Measurements from ENCODE around the gene LYPD5. TPM values are rescaled to one million over a fixed set of nuclear protein-coding genes. Genes with fewer than 3 reads are reported as not detected.

LYPD5 gene
- total RNA-seq, 1 experiment from 2014 or later, result 0.46 TPM

DNA sequence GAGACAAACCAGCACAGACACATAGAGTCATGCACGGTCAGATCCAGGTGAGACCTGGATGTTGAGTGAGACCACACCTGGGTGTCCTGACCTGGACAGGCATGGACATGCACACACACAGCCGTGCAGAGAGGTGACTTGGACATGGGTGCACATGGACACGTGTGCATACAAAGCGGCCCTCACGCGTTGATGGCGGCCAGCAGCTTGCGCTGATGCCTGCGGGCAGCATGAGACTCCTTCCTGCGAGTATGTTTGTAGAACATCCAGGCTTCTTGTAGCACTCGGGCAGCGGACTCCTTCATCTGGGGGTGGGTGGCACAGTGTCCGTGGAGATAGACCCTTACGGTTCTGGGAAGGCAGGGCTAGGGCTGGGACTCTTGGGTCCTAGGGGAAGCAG lies 33.0 kb downstream of the LYPD5 start:
- Mint-ChIP-seq H3K9me3 (no peaks in the 10 kb centered on the region), H3K4me1 (peaks cover 19% of the 10 kb centered on the region), H3K27me3 (ENCODE audit: low read depth) (peaks cover 50% of the 10 kb centered on the region), H3K4me3 (no peak overlapping the region), H3K27ac (no peak overlapping the region), H3K36me3 (no peaks in the 10 kb centered on the region)
- CTCF ChIA-PET, result interaction anchor here (0.8 to 5.3 kb wide), 5 partner anchors 10 to 101 kb away, joined by 3 to 76 read pairs (median 9); partner anchors contain the start of gene SMG9
- POLR2A ChIA-PET, result no interaction called here
- TF ChIP-seq ESRRA (CRISPR knock-in tag; IDR thresholded peaks at IDR 0.05; ENCODE audit: borderline replicate concordance) (no peak), CBFB (CRISPR knock-in tag; IDR thresholded peaks at IDR 0.05; ENCODE audit: low read depth) (no peak), JUN (CRISPR knock-in tag; IDR thresholded peaks at IDR 0.05) (no peak), TEAD1 (CRISPR knock-in tag; IDR thresholded peaks at IDR 0.05) (no peak), CREB1 (CRISPR knock-in tag; IDR thresholded peaks at IDR 0.05) (no peak), NFE2L1 (CRISPR knock-in tag; IDR thresholded peaks at IDR 0.05) (no peak), SMAD4 (CRISPR knock-in tag; IDR thresholded peaks at IDR 0.05) (no peak), ATF1 (CRISPR knock-in tag; IDR thresholded peaks at IDR 0.05) (no peak)
- TF ChIP-seq, protein P1, sequence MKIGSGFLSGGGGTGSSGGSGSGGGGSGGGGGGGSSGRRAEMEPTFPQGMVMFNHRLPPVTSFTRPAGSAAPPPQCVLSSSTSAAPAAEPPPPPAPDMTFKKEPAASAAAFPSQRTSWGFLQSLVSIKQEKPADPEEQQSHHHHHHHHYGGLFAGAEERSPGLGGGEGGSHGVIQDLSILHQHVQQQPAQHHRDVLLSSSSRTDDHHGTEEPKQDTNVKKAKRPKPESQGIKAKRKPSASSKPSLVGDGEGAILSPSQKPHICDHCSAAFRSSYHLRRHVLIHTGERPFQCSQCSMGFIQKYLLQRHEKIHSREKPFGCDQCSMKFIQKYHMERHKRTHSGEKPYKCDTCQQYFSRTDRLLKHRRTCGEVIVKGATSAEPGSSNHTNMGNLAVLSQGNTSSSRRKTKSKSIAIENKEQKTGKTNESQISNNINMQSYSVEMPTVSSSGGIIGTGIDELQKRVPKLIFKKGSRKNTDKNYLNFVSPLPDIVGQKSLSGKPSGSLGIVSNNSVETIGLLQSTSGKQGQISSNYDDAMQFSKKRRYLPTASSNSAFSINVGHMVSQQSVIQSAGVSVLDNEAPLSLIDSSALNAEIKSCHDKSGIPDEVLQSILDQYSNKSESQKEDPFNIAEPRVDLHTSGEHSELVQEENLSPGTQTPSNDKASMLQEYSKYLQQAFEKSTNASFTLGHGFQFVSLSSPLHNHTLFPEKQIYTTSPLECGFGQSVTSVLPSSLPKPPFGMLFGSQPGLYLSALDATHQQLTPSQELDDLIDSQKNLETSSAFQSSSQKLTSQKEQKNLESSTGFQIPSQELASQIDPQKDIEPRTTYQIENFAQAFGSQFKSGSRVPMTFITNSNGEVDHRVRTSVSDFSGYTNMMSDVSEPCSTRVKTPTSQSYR (CRISPR knock-in tag; IDR thresholded peaks at IDR 0.05), result no peak
- TF ChIP-seq, protein P2, sequence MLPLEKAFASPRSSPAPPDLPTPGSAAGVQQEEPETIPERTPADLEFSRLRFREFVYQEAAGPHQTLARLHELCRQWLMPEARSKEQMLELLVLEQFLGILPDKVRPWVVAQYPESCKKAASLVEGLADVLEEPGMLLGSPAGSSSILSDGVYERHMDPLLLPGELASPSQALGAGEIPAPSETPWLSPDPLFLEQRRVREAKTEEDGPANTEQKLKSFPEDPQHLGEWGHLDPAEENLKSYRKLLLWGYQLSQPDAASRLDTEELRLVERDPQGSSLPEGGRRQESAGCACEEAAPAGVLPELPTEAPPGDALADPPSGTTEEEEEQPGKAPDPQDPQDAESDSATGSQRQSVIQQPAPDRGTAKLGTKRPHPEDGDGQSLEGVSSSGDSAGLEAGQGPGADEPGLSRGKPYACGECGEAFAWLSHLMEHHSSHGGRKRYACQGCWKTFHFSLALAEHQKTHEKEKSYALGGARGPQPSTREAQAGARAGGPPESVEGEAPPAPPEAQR (CRISPR knock-in tag; IDR thresholded peaks at IDR 0.05), result no peak
- ATAC-seq (no peak), DNase-seq (ENCODE audit: low spot score) (no peak)

DNA sequence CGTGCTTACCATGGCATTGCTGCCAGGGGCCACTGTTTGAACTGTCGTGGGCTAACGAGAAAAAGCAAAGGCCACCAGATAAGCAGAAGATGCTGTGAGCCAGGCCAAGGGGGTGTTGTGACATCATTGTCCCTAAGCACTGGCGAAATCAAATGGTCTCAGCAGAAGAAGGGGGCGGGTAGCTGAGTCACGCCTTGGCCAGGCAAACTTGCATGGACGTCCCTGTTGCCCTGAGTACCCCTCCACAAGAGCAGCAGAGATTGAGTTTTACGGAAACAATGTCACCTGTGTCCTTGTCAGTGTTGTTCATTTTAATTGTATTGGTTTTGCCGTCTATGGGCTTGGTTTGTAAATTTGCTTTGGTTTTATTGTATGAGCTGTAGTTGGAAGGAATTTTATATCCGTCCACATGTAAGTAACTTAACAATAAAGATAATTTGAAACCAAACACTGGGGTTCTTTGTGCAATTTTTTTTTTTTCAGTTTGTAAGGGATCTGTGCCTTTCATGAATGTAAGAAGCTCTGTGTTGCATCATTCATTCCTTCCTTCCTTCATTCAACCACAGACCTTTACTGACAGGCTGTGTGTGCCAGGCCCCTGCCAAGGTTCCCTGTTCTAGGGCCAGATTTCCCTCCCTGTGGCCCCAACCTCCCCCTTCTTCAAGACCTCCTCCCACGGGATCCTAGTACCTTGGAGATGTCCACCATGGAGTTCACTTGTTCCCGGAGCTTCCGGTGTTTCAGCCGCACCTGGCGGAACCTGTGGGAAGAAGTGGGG lies 33.8 kb downstream of the LYPD5 start:
- Mint-ChIP-seq H3K4me3 (no peak overlapping the region), H3K36me3 (no peaks in the 10 kb centered on the region), H3K27me3 (ENCODE audit: low read depth) (peaks cover 43% of the 10 kb centered on the region), H3K9me3 (no peaks in the 10 kb centered on the region), H3K27ac (no peak overlapping the region), H3K4me1 (peaks cover 16% of the 10 kb centered on the region)
- POLR2A ChIA-PET, result no interaction called here
- no peak for DNase-seq (ENCODE audit: low spot score)
- CTCF ChIA-PET, result interaction anchor here (0.6 to 5.3 kb wide), 8 partner anchors 9 to 109 kb away, joined by 3 to 101 read pairs (median 21); partner anchors contain the start of genes KCNN4 and SMG9
- no peak for ATAC-seq
- TF ChIP-seq, protein P3, sequence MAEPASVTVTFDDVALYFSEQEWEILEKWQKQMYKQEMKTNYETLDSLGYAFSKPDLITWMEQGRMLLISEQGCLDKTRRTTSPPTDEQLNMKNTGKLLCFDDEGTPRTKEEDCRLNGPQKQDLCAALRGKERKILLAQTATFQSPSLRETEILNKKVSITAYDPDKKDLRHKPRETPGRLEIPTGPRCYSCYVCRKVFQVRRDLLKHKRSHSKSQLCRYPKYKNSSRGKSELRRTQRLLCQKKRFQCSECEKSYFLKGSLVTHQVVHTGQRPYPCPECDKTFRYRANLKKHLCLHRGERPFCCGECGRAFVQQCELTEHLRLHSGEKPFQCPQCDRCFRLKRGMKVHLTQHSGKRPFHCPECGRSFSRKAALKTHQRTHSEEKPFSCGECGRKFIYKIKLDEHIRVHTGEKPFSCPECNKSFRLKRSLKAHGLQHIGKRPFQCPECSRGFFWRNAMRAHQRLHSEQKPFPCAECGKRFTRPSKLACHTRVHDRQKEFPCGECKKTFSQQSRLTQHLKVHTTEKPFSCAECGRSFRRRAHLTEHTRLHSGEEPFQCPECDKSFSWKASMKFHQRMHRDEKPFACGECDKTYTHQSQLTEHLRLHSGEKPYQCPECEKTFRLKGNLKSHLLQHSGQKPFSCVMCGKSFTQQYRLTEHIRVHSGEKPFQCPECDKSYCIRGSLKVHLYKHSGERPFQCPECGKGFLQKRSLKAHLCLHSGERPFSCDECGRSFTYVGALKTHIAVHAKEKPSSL (CRISPR knock-in tag; conservative IDR thresholded peaks at IDR 0.05), result no peak
- no peak for TF ChIP-seq ZNF317 (CRISPR knock-in tag; IDR thresholded peaks at IDR 0.05; ENCODE audit: borderline replicate concordance, low read depth)
- no peak for TF ChIP-seq FOXJ3 (CRISPR knock-in tag; IDR thresholded peaks at IDR 0.05; ENCODE audit: borderline replicate concordance)
- TF ChIP-seq SMAD3 (CRISPR knock-in tag; IDR thresholded peaks at IDR 0.05; ENCODE audit: borderline replicate concordance), result no peak
- TF ChIP-seq, protein P4, sequence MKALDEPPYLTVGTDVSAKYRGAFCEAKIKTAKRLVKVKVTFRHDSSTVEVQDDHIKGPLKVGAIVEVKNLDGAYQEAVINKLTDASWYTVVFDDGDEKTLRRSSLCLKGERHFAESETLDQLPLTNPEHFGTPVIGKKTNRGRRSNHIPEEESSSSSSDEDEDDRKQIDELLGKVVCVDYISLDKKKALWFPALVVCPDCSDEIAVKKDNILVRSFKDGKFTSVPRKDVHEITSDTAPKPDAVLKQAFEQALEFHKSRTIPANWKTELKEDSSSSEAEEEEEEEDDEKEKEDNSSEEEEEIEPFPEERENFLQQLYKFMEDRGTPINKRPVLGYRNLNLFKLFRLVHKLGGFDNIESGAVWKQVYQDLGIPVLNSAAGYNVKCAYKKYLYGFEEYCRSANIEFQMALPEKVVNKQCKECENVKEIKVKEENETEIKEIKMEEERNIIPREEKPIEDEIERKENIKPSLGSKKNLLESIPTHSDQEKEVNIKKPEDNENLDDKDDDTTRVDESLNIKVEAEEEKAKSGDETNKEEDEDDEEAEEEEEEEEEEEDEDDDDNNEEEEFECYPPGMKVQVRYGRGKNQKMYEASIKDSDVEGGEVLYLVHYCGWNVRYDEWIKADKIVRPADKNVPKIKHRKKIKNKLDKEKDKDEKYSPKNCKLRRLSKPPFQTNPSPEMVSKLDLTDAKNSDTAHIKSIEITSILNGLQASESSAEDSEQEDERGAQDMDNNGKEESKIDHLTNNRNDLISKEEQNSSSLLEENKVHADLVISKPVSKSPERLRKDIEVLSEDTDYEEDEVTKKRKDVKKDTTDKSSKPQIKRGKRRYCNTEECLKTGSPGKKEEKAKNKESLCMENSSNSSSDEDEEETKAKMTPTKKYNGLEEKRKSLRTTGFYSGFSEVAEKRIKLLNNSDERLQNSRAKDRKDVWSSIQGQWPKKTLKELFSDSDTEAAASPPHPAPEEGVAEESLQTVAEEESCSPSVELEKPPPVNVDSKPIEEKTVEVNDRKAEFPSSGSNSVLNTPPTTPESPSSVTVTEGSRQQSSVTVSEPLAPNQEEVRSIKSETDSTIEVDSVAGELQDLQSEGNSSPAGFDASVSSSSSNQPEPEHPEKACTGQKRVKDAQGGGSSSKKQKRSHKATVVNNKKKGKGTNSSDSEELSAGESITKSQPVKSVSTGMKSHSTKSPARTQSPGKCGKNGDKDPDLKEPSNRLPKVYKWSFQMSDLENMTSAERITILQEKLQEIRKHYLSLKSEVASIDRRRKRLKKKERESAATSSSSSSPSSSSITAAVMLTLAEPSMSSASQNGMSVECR (CRISPR knock-in tag; IDR thresholded peaks at IDR 0.05; ENCODE audit: borderline replicate concordance), result no peak
- TF ChIP-seq, protein P5, sequence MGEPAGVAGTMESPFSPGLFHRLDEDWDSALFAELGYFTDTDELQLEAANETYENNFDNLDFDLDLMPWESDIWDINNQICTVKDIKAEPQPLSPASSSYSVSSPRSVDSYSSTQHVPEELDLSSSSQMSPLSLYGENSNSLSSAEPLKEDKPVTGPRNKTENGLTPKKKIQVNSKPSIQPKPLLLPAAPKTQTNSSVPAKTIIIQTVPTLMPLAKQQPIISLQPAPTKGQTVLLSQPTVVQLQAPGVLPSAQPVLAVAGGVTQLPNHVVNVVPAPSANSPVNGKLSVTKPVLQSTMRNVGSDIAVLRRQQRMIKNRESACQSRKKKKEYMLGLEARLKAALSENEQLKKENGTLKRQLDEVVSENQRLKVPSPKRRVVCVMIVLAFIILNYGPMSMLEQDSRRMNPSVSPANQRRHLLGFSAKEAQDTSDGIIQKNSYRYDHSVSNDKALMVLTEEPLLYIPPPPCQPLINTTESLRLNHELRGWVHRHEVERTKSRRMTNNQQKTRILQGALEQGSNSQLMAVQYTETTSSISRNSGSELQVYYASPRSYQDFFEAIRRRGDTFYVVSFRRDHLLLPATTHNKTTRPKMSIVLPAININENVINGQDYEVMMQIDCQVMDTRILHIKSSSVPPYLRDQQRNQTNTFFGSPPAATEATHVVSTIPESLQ (CRISPR knock-in tag; IDR thresholded peaks at IDR 0.05), result no peak
- TF ChIP-seq ELF4 (CRISPR knock-in tag; IDR thresholded peaks at IDR 0.05; ENCODE audit: low read depth), result no peak
- TF ChIP-seq, protein P2 (CRISPR knock-in tag; IDR thresholded peaks at IDR 0.05), result no peak
- no peak for TF ChIP-seq ZNF396 (CRISPR knock-in tag; IDR thresholded peaks at IDR 0.05; ENCODE audit: borderline replicate concordance)

All from WTC11 (cell line).